IMR-90 (cell line): Measurements from ENCODE around the gene DUSP10.

Experiments
- BHLHE40 ChIP-seq: fragments of 150-350 bp; IDR thresholded peaks from 2 replicates; pipeline ENCODE4 v1.6.1; 2016; ENCODE audit warnings: mild to moderate bottlenecking, low read depth, low read length
- CEBPB ChIP-seq: IDR thresholded peaks from 2 replicates; pipeline ENCODE4 v1.6.1; 2012; ENCODE audit warnings: low read depth, low read length, improper control_type of control experiment
- FOS ChIP-seq: fragments of 150-350 bp; IDR thresholded peaks from 2 replicates; pipeline ENCODE4 v1.6.1; 2016; ENCODE audit warnings: low read depth, low read length
- MAFK ChIP-seq: IDR thresholded peaks from 2 replicates; pipeline ENCODE4 v1.6.1; 2012; ENCODE audit warnings: low read depth, low read length, improper control_type of control experiment
- MAZ ChIP-seq: IDR thresholded peaks from 2 replicates; pipeline ENCODE4 v1.6.1; 2012; ENCODE audit warnings: low read depth, mild to moderate bottlenecking, low read length, improper control_type of control experiment, moderate library complexity, borderline replicate concordance
- MXI1 ChIP-seq: IDR thresholded peaks from 2 replicates; pipeline ENCODE4 v1.6.1; 2012; ENCODE audit warnings: low read depth, mild to moderate bottlenecking, low read length, moderate library complexity, borderline replicate concordance
- NFE2L2 ChIP-seq: fragments of 150-350 bp; IDR thresholded peaks from 2 replicates; pipeline ENCODE4 v1.6.1; 2016; ENCODE audit warnings: low read depth, mild to moderate bottlenecking, low read length
- POLR2A ChIP-seq: IDR thresholded peaks from 2 replicates; pipeline ENCODE4 v1.6.1; 2012; ENCODE audit warnings: mild to moderate bottlenecking, low read depth, low read length
- RAD21 ChIP-seq: IDR thresholded peaks from 2 replicates; pipeline ENCODE4 v1.6.1; 2012; ENCODE audit warnings: low read length, improper control_type of control experiment
- RCOR1 ChIP-seq: IDR thresholded peaks from 2 replicates; pipeline ENCODE4 v1.6.1; 2012; ENCODE audit warnings: mild to moderate bottlenecking, low read length, improper control_type of control experiment; ENCODE audit not compliant: insufficient replicate concordance
- RFX5 ChIP-seq: IDR thresholded peaks from 2 replicates; pipeline ENCODE4 v1.8.0; 2012; ENCODE audit warnings: low read depth, mild to moderate bottlenecking, low read length, moderate library complexity
- SMC3 ChIP-seq: fragments of 150-350 bp; IDR thresholded peaks from 2 replicates; pipeline ENCODE4 v1.6.1; 2016; ENCODE audit warnings: low read depth, mild to moderate bottlenecking, antibody characterized with exemption, low read length, moderate library complexity
- TF ChIP-seq, protein P1 (sequence below): conservative IDR thresholded peaks from 2 replicates; pipeline ENCODE4 v1.5.1; 2012; ENCODE audit warnings: mild to moderate bottlenecking, low read depth, low read length, improper control_type of control experiment
- TF ChIP-seq, protein P2 (sequence below): fragments of 150-350 bp; IDR thresholded peaks from 2 replicates; pipeline ENCODE4 v1.6.1; 2017; ENCODE audit warnings: mild to moderate bottlenecking, antibody characterized with exemption, low read length, low read depth

DNA sequence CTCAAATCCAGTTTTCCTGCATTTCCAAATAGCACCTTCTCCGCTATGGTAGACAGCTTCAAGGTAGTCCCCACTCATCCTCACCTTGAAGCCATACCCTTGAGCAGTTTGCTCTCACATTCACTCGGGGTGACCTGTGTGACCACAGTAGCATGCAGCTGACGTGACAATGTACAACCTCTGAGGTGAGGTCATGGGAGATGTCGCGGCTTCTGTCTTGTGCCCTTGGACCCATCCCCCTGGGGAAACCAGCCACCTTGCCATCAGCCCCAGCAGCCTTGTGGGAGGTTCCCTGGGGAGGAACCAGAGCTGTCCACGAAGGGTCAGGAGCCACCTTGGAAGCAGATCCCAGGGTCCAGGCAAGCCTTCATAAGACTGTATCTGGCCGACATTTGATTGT is 38.3 kb upstream of the DUSP10 start:
- TF ChIP-seq, protein P1, sequence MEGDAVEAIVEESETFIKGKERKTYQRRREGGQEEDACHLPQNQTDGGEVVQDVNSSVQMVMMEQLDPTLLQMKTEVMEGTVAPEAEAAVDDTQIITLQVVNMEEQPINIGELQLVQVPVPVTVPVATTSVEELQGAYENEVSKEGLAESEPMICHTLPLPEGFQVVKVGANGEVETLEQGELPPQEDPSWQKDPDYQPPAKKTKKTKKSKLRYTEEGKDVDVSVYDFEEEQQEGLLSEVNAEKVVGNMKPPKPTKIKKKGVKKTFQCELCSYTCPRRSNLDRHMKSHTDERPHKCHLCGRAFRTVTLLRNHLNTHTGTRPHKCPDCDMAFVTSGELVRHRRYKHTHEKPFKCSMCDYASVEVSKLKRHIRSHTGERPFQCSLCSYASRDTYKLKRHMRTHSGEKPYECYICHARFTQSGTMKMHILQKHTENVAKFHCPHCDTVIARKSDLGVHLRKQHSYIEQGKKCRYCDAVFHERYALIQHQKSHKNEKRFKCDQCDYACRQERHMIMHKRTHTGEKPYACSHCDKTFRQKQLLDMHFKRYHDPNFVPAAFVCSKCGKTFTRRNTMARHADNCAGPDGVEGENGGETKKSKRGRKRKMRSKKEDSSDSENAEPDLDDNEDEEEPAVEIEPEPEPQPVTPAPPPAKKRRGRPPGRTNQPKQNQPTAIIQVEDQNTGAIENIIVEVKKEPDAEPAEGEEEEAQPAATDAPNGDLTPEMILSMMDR = no peak
- TF ChIP-seq MXI1 (no peak), RAD21 (no peak), CEBPB (no peak), POLR2A (no peak), NFE2L2 (no peak), MAFK (no peak), BHLHE40 (no peak), RCOR1 (no peak), MAZ (no peak), RFX5 (no peak), FOS (no peak), SMC3 (no peak)
- TF ChIP-seq, protein P2, sequence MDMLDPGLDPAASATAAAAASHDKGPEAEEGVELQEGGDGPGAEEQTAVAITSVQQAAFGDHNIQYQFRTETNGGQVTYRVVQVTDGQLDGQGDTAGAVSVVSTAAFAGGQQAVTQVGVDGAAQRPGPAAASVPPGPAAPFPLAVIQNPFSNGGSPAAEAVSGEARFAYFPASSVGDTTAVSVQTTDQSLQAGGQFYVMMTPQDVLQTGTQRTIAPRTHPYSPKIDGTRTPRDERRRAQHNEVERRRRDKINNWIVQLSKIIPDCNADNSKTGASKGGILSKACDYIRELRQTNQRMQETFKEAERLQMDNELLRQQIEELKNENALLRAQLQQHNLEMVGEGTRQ = no peak
